ENCODE data around the gene SPEM1. TPM values are rescaled to one million over a fixed set of nuclear protein-coding genes. Genes with fewer than 3 reads are reported as not detected.

The SPEM1 gene
- total and polyA plus RNA-seq, 2 of the 13 experiments (the other 11 are each of a cell fraction or from before 2014, with no cell fraction given): not detected

DNA sequence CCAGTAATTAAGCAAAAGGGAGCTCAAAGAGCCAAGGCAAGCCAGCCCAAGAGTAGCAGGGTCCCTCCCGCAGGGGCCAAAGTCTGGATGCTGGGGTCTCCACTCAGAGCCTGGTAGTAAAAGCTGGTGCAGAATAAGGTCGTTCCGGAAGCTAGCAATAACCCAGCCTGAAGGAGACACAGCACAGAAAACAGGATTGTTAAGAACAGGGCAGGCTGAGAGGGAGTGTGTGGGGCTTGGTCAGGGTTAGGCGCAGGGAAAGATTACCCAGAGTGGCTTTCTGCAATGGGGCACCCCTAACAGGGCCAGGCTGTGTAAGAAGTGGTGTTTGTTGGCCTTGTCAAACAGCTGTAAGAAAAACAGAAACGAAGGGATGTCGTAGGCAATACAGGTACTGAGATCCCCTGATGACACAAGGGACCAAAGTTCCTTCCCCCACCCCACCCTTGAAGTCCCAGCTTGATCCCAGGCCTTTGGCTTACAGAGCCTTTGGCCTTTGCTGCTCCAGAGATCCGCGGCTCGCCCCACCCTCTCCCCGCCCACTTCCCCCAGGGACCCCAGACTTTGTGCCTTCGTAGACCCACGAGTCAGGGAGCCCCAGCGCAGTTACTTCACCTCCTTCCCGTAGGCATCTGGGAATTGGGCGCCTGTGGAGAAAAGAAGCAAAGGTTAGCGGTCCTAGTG is 16.9 kb upstream of the SPEM1 start (continued):
- TF ChIP-seq, protein P1, sequence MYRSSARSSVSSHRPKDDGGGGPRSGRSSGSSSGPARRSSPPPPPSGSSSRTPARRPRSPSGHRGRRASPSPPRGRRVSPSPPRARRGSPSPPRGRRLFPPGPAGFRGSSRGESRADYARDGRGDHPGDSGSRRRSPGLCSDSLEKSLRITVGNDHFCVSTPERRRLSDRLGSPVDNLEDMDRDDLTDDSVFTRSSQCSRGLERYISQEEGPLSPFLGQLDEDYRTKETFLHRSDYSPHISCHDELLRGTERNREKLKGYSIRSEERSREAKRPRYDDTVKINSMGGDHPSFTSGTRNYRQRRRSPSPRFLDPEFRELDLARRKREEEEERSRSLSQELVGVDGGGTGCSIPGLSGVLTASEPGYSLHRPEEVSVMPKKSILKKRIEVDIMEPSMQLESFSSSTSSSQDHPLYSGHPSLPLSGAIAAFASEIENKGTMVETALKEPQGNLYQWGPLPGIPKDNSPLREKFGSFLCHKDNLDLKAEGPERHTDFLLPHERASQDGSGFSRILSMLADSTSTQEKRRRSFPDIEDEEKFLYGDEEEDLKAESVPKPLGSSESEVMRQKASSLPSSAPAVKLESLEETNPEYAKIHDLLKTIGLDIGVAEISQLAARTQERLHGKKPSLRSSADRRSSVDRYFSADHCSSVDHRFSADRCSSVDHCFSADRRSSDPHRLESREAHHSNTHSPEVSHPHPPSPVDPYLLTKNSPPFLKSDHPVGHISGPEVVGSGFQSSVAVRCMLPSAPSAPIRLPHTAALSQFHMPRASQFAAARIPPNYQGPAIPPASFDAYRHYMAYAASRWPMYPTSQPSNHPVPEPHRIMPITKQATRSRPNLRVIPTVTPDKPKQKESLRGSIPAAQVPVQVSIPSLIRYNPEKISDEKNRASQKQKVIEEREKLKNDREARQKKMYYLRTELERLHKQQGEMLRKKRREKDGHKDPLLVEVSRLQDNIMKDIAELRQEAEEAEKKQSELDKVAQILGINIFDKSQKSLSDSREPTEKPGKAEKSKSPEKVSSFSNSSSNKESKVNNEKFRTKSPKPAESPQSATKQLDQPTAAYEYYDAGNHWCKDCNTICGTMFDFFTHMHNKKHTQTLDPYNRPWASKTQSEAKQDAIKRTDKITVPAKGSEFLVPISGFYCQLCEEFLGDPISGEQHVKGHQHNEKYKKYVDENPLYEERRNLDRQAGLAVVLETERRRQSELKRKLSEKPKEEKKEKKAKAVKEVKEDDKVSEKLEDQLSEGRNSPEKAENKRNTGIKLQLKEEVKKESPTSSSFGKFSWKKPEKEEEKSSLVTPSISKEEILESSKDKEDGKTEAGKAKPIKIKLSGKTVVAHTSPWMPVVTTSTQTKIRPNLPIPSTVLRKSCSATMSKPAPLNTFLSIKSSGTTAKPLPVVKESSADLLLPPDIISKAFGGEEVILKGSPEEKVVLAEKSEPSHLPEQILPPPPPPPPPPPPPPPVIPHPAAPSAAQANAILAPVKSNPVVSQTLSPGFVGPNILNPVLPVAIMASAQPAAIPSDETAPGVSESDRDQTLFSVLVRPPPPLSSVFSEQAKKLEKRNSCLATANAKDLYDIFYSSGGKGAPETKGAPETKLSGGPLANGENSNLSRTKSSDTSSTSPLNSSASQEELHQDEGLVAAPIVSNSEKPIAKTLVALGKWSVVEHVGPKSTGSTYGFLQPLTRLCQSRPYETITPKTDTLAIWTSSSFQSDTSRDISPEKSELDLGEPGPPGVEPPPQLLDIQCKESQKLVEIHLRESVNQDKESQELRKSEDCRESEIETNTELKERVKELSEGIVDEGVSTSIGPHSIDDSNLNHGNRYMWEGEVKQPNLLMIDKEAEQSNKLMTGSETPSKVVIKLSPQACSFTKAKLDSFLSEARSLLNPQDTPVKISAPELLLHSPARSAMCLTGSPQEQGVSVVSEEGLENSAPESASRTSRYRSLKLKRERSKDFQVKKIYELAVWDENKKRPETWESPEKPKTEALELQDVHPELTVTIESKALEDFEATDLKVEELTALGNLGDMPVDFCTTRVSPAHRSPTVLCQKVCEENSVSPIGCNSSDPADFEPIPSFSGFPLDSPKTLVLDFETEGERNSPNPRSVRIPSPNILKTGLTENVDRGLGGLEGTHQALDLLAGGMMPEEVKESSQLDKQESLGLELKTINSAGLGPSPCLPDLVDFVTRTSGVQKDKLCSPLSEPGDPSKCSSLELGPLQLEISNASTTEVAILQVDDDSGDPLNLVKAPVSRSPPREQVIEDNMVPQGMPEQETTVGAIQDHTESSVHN (CRISPR knock-in tag; IDR thresholded peaks at IDR 0.05): no peak
- TF ChIP-seq, protein P2, sequence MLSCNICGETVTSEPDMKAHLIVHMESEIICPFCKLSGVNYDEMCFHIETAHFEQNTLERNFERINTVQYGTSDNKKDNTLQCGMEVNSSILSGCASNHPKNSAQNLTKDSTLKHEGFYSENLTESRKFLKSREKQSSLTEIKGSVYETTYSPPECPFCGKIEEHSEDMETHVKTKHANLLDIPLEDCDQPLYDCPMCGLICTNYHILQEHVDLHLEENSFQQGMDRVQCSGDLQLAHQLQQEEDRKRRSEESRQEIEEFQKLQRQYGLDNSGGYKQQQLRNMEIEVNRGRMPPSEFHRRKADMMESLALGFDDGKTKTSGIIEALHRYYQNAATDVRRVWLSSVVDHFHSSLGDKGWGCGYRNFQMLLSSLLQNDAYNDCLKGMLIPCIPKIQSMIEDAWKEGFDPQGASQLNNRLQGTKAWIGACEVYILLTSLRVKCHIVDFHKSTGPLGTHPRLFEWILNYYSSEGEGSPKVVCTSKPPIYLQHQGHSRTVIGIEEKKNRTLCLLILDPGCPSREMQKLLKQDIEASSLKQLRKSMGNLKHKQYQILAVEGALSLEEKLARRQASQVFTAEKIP (CRISPR knock-in tag; IDR thresholded peaks at IDR 0.05; ENCODE audit: borderline replicate concordance): no peak
- no peak for TF ChIP-seq NFKB2 (CRISPR knock-in tag; IDR thresholded peaks at IDR 0.05; ENCODE audit: borderline replicate concordance)
- 0 out of 2 replicates have a peak, but pooled peaks have one; percentile 9 for TF ChIP-seq TBX2 (CRISPR knock-in tag; IDR thresholded peaks at IDR 0.05; ENCODE audit: borderline replicate concordance)
- TF ChIP-seq FOXA3 (CRISPR knock-in tag; IDR thresholded peaks at IDR 0.05): peak; percentile 68; the same call in 1 of the 2 replicates
- no peak for TF ChIP-seq PCBP1 (IDR thresholded peaks at IDR 0.05; ENCODE audit: borderline replicate concordance, low read depth, low read length)
- TF ChIP-seq, protein P3, sequence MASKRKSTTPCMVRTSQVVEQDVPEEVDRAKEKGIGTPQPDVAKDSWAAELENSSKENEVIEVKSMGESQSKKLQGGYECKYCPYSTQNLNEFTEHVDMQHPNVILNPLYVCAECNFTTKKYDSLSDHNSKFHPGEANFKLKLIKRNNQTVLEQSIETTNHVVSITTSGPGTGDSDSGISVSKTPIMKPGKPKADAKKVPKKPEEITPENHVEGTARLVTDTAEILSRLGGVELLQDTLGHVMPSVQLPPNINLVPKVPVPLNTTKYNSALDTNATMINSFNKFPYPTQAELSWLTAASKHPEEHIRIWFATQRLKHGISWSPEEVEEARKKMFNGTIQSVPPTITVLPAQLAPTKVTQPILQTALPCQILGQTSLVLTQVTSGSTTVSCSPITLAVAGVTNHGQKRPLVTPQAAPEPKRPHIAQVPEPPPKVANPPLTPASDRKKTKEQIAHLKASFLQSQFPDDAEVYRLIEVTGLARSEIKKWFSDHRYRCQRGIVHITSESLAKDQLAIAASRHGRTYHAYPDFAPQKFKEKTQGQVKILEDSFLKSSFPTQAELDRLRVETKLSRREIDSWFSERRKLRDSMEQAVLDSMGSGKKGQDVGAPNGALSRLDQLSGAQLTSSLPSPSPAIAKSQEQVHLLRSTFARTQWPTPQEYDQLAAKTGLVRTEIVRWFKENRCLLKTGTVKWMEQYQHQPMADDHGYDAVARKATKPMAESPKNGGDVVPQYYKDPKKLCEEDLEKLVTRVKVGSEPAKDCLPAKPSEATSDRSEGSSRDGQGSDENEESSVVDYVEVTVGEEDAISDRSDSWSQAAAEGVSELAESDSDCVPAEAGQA (IDR thresholded peaks at IDR 0.05; ENCODE audit: low read depth): no peak
- TF ChIP-seq, protein P3 (CRISPR knock-in tag; IDR thresholded peaks at IDR 0.05; ENCODE audit: borderline replicate concordance): no peak
- TF ChIP-seq KLF11 (CRISPR knock-in tag; IDR thresholded peaks at IDR 0.05): no peak
- TF ChIP-seq ZNF878 (CRISPR knock-in tag; IDR thresholded peaks at IDR 0.05): no peak
- no peak for TF ChIP-seq ZNF773 (CRISPR knock-in tag; IDR thresholded peaks at IDR 0.05; ENCODE audit: borderline replicate concordance)
- no peak for TF ChIP-seq ZNF577 (CRISPR knock-in tag; IDR thresholded peaks at IDR 0.05; ENCODE audit: borderline replicate concordance, low read depth)
